Keratinocyte (primary cell): ENCODE data around the gene DFFA. TPM values are rescaled to one million over a fixed set of nuclear protein-coding genes. Genes with fewer than 3 reads are reported as not detected.
"Not testable (repeated sequence)": the region's sequence is repeated elsewhere in the genome, so short reads cannot be mapped to it uniquely, and the experiment has no call there.

Source experiments
- DNase-seq: peaks from one replicate; pipeline ENCODE4 v3.0.0-alpha.2; 2011; ENCODE audit warnings: low read depth, missing footprints, low spot score
- FAIRE-seq: peaks from 2 replicates; lab custom pipeline; 2011; peaks lifted over from hg19 to GRCh38; lab: Jason Lieb, UNC
- H2AFZ ChIP-seq: 2 replicates; pipeline ENCODE4 v1.6.0; 2012; ENCODE audit warnings: low read length, control low read depth, inconsistent platforms; ENCODE audit not compliant: control insufficient read depth
- H3K27ac ChIP-seq: 2 replicates; pipeline ENCODE4 v1.5.1; 2011; ENCODE audit warnings: low read length; ENCODE audit not compliant: control insufficient read depth, insufficient read depth
- H3K27me3 ChIP-seq: 3 replicates; pipeline ENCODE4 v1.6.0; 2011; ENCODE audit warnings: low read length; ENCODE audit not compliant: control insufficient read depth, insufficient read depth; ENCODE audit errors: extremely low read depth
- H3K36me3 ChIP-seq, 2 experiments: 2 replicates in 1 of 2; 3 replicates in 1 of 2; pipeline ENCODE4 v1.5.1; 2011; ENCODE audit warnings: low read length in 2 of 2, mild to moderate bottlenecking in 1 of 2; ENCODE audit not compliant: control insufficient read depth in 2 of 2, insufficient read depth in 2 of 2; ENCODE audit errors: extremely low read depth in 1 of 2
- H3K4me1 ChIP-seq: 3 replicates; pipeline ENCODE4 v1.5.1; 2011; ENCODE audit warnings: low read length; ENCODE audit not compliant: control insufficient read depth, insufficient read depth; ENCODE audit errors: extremely low read depth
- H3K4me2 ChIP-seq: 3 replicates; pipeline ENCODE4 v1.6.0; 2011; ENCODE audit warnings: low read depth, low read length; ENCODE audit not compliant: control insufficient read depth, insufficient read depth; ENCODE audit errors: extremely low read depth
- H3K4me3 ChIP-seq, 3 experiments: fragments of 200-600 bp in 1 of 3; sonication (generic) in 1 of 3; 2 replicates in 2 of 3; 3 replicates in 1 of 3; pipeline ENCODE4 v1.5.1; 2011 to 2016; ENCODE audit warnings: low read length in 3 of 3, mild to moderate bottlenecking in 3 of 3, control low read depth in 2 of 3, inconsistent platforms in 1 of 3, low read depth in 1 of 3, mixed read lengths in 1 of 3, mixed run types in 1 of 3, moderate library complexity in 1 of 3; ENCODE audit not compliant: control insufficient read depth in 2 of 3, insufficient read depth in 2 of 3; ENCODE audit errors: extremely low read depth in 1 of 3
- H3K79me2 ChIP-seq: 2 replicates; pipeline ENCODE4 v1.6.0; 2012; ENCODE audit warnings: low read length; ENCODE audit not compliant: control insufficient read depth, insufficient read depth
- H3K9ac ChIP-seq: 3 replicates; pipeline ENCODE4 v1.6.0; 2011; ENCODE audit warnings: low read length; ENCODE audit not compliant: control insufficient read depth, insufficient read depth; ENCODE audit errors: extremely low read depth
- H3K9me1 ChIP-seq: 3 replicates; pipeline ENCODE4 v1.6.0; 2011; ENCODE audit warnings: low read length; ENCODE audit not compliant: control insufficient read depth, insufficient read depth; ENCODE audit errors: extremely low read depth
- H3K9me3 ChIP-seq: 2 replicates; pipeline ENCODE4 v1.5.1; 2012; ENCODE audit warnings: low read depth, low read length; ENCODE audit not compliant: control insufficient read depth
- H4K20me1 ChIP-seq: 3 replicates; pipeline ENCODE4 v1.6.0; 2011; ENCODE audit warnings: low read length; ENCODE audit not compliant: control insufficient read depth, insufficient read depth; ENCODE audit errors: extremely low read depth
- EZH2 ChIP-seq: IDR thresholded peaks from one replicate; pipeline ENCODE4 v1.6.1; 2012; ENCODE audit warnings: inconsistent platforms, mild to moderate bottlenecking, low read length, moderate library complexity
- dilution Hi-C: fragments of 300-500 bp; cut with MboI; formaldehyde crosslinking; loops from one replicate; pipeline ENCODE4 v1.7.0; 2020; ENCODE audit warnings: low sequenced_read_pairs; ENCODE audit not compliant: extremely low pct_ligation_motif_present
- polyA plus RNA-seq, 5 experiments: library from polyadenylated mRNA; depleted of rRNA in 3 of 5; stranded (reverse) in 3 of 5; stranded (forward) in 1 of 5; unstranded in 1 of 5; fragments of >200 nt; gene quantifications; 1 replicate in 1 of 5; 2 replicates in 3 of 5; 3 replicates in 1 of 5; pipeline versions ENCODE4 v1.2.1 to v1.2.3, GENCODE V29; 2011 to 2012; ENCODE audit warnings: missing spikeins in 2 of 5, low read depth in 1 of 5, low replicate concordance in 1 of 5
- TF ChIP-seq, protein P1 (sequence below), 3 experiments: IDR thresholded peaks in 1 of 3; conservative IDR thresholded peaks in 1 of 3; optimal IDR thresholded peaks in 1 of 3; 2 replicates in 2 of 3; 3 replicates in 1 of 3; pipeline versions ENCODE3 to v1.5.1; 2011; ENCODE audit warnings: low read length in 3 of 3, mild to moderate bottlenecking in 3 of 3, moderate library complexity in 2 of 3, control low read depth in 1 of 3, inconsistent platforms in 1 of 3; ENCODE audit not compliant: insufficient read depth in 2 of 3; ENCODE audit errors: extremely low read depth in 1 of 3

DFFA gene
- polyA plus RNA-seq, 1 donor (not counting 4 experiments of a cell fraction or from before 2014, with no cell fraction given): 53.1 TPM

DNA sequence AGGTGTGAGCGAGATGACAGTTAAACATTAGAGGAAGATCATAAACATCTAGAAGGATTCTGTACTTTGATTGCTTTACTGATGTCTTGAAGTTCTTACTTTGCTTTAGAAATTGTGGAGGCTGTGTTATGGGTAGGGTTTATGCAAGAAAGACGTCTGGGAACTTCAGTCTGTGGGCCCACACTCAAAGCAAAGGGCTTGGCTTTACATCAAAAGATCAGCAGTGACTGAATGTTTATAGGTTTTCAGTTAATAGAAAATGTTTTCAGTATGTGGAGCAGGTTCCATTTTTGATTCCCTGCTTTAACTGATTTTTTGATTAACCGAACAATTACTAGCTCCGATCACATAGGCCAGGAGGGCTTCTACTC, 34.3 kb upstream of the DFFA start:
- Histone ChIP-seq H3K36me3 (no peaks in the 10 kb centered on the region), H3K4me1 (peaks cover 23% of the 10 kb centered on the region), H3K27me3 (no peaks in the 10 kb centered on the region), H3K9ac (no peak overlapping the region), H2AFZ (no peak overlapping the region), H3K27ac (no peak overlapping the region), H4K20me1 (peaks cover 3% of the 10 kb centered on the region), H3K9me3 (no peaks in the 10 kb centered on the region), H3K4me3 (no peak overlapping the region), H3K4me2 (no peak overlapping the region), H3K9me1 (peaks cover 2% of the 10 kb centered on the region), H3K79me2 (peaks cover 52% of the 10 kb centered on the region)
- TF ChIP-seq EZH2: no peak
- TF ChIP-seq, protein P1, sequence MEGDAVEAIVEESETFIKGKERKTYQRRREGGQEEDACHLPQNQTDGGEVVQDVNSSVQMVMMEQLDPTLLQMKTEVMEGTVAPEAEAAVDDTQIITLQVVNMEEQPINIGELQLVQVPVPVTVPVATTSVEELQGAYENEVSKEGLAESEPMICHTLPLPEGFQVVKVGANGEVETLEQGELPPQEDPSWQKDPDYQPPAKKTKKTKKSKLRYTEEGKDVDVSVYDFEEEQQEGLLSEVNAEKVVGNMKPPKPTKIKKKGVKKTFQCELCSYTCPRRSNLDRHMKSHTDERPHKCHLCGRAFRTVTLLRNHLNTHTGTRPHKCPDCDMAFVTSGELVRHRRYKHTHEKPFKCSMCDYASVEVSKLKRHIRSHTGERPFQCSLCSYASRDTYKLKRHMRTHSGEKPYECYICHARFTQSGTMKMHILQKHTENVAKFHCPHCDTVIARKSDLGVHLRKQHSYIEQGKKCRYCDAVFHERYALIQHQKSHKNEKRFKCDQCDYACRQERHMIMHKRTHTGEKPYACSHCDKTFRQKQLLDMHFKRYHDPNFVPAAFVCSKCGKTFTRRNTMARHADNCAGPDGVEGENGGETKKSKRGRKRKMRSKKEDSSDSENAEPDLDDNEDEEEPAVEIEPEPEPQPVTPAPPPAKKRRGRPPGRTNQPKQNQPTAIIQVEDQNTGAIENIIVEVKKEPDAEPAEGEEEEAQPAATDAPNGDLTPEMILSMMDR (optimal IDR thresholded peaks at IDR 0.05 in 1 of 3, IDR thresholded peaks at IDR 0.05 in 1 of 3, conservative IDR thresholded peaks at IDR 0.05 in 1 of 3; ENCODE audit: extremely low read depth in 1 of 3, insufficient read depth in 2 of 3, low read length in 3 of 3): no peak
- FAIRE-seq (no peak), DNase-seq (no peak)
- dilution Hi-C loops: no loop called here

GRCh38 chr1:10506046-10506676, 33.8 kb upstream of the DFFA start:
- FAIRE-seq, H3K27ac ChIP-seq, H3K4me2 ChIP-seq, H3K9me1 ChIP-seq, DNase-seq, H3K27me3 ChIP-seq, H4K20me1 ChIP-seq, dilution Hi-C loops, H3K9me3 ChIP-seq, H2AFZ ChIP-seq, H3K36me3 ChIP-seq, H3K9ac ChIP-seq, H3K4me3 ChIP-seq: not testable (repeated sequence)
- Histone ChIP-seq H3K79me2 (peaks cover 51% of the 10 kb centered on the region), H3K4me1 (peaks cover 18% of the 10 kb centered on the region)

DNA sequence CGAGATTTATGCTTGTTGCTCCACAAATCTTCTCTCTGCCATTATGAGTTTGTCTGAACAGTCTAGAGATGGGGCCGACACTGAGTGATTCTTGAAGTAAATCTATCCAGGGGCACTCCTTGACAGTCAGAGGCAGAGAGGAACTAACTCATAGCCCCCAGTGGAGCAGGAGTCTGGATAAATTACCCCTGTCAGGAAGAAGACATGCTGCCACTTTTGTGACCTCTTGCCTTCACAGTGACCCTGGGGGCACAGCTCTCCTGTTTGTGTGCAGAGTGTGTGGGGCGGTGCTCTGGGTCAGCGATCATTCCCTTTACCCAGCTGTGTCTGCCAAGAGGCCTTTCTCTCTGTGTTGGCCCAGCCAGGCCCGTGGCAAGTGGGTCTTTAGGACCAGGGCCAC, 31.9 kb upstream of the DFFA start:
- Histone ChIP-seq H3K4me3 (no peak overlapping the region), H4K20me1 (peaks cover 3% of the 10 kb centered on the region), H3K9me3 (no peaks in the 10 kb centered on the region), H3K4me2 (no peak overlapping the region), H3K9me1 (no peaks in the 10 kb centered on the region), H3K36me3 (no peaks in the 10 kb centered on the region), H3K79me2 (peaks cover 57% of the 10 kb centered on the region), H3K27ac (no peak overlapping the region), H3K9ac (no peak overlapping the region), H3K27me3 (no peaks in the 10 kb centered on the region), H3K4me1 (no peaks in the 10 kb centered on the region), H2AFZ (no peak overlapping the region)
- dilution Hi-C loops: no loop called here
- FAIRE-seq (no peak), DNase-seq (no peak)
- TF ChIP-seq, protein P1 (optimal IDR thresholded peaks at IDR 0.05 in 1 of 3, IDR thresholded peaks at IDR 0.05 in 1 of 3, conservative IDR thresholded peaks at IDR 0.05 in 1 of 3; ENCODE audit: extremely low read depth in 1 of 3, insufficient read depth in 2 of 3, low read length in 3 of 3): no peak
- TF ChIP-seq EZH2: no peak
